SU-DHL-6 (cell line): ENCODE data around the gene C20orf204.

Experiments used
- H2AFZ ChIP-seq: fragments of 200-600 bp; sonication (generic); 2 replicates; pipeline ENCODE4 v1.6.1; 2014; ENCODE audit warnings: low read depth, mild to moderate bottlenecking, moderate library complexity, mixed read lengths, antibody characterized with exemption, low read length; ENCODE audit not compliant: severe bottlenecking
- H3F3A ChIP-seq: fragments of 200-600 bp; shearing (Covaris generic); 2 replicates; pipeline ENCODE4 v1.6.0; 2016; ENCODE audit warnings: antibody characterized with exemption, mild to moderate bottlenecking; ENCODE audit not compliant: insufficient read depth
- H3K27ac ChIP-seq: fragments of 200-600 bp; sonication (generic); 2 replicates; pipeline ENCODE4 v1.5.1; 2016; ENCODE audit warnings: low read depth, mild to moderate bottlenecking, low read length, moderate library complexity, mixed read lengths
- H3K27me3 ChIP-seq: fragments of 200-600 bp; sonication (generic), shearing (Covaris generic); 2 replicates; pipeline ENCODE4 v1.6.0; 2014; ENCODE audit warnings: mild to moderate bottlenecking, low read length
- H3K36me3 ChIP-seq: fragments of 200-600 bp; sonication (generic); 2 replicates; pipeline ENCODE4 v1.6.1; 2014; ENCODE audit warnings: mild to moderate bottlenecking, low read length, mixed read lengths
- H3K4me2 ChIP-seq: fragments of 300-600, 200-600 bp; shearing (Covaris generic), sonication (generic); 2 replicates; pipeline ENCODE4 v1.6.0; 2014; ENCODE audit warnings: low read length, low read depth, mild to moderate bottlenecking; ENCODE audit not compliant: poor library complexity, severe bottlenecking
- H3K4me3 ChIP-seq: fragments of 200-600 bp; sonication (generic); 2 replicates; pipeline ENCODE4 v1.5.1; 2014; ENCODE audit warnings: antibody characterized with exemption, low read length, mild to moderate bottlenecking, mixed read lengths; ENCODE audit not compliant: insufficient read depth, poor library complexity, severe bottlenecking
- H3K79me2 ChIP-seq: fragments of 200-600 bp; sonication (generic); 2 replicates; pipeline ENCODE4 v1.6.1; 2014; ENCODE audit warnings: mild to moderate bottlenecking, low read length, moderate library complexity; ENCODE audit not compliant: insufficient read depth
- H3K9ac ChIP-seq: fragments of 200-600 bp; sonication (generic); 2 replicates; pipeline ENCODE4 v1.7.0; 2014; ENCODE audit warnings: mild to moderate bottlenecking, low read length
- H3K9me2 ChIP-seq: fragments of 200-600 bp; sonication (generic); replicated peaks from 2 replicates; pipeline ENCODE4 v1.6.1; 2014; ENCODE audit warnings: low read length; ENCODE audit not compliant: insufficient read depth
- H3K9me3 ChIP-seq: fragments of 200-600 bp; sonication (generic); 2 replicates; pipeline ENCODE4 v1.6.1; 2014; ENCODE audit warnings: low read length, mixed read lengths; ENCODE audit not compliant: insufficient read depth
- H4K20me1 ChIP-seq: fragments of 200-600 bp; sonication (generic); 2 replicates; pipeline ENCODE4 v1.6.1; 2014; ENCODE audit warnings: low read depth, mild to moderate bottlenecking, antibody characterized with exemption, low read length, moderate library complexity, mixed read lengths
- CTCF ChIP-seq: fragments of 200-600 bp; sonication (generic); IDR thresholded peaks from one replicate; pipeline ENCODE4 v1.5.1; 2017; ENCODE audit warnings: antibody characterized with exemption, mild to moderate bottlenecking, low read length, moderate library complexity; ENCODE audit not compliant: insufficient read depth, poor library complexity, severe bottlenecking
- EZH2phosphoT487 ChIP-seq: fragments of 200-600 bp; sonication (generic), shearing (Covaris generic); conservative IDR thresholded peaks from 2 replicates; pipeline ENCODE4 v1.6.1; 2018; ENCODE audit warnings: mild to moderate bottlenecking, antibody characterized with exemption, low read length, moderate library complexity, mixed read lengths

Gene C20orf204

GRCh38 chr20:64003960-64004725 is 31.8 kb upstream of the C20orf204 start:
- H3K9ac ChIP-seq = no peak overlapping the region
- no peak overlapping the region for H3K4me3 ChIP-seq
- H3K9me3 ChIP-seq = no peaks in the 10 kb centered on the region
- H3K4me2 ChIP-seq = no peak overlapping the region
- no peaks in the 10 kb centered on the region for H3K27me3 ChIP-seq
- 0 out of 2 replicates have a peak, but pooled peaks cover 7% of the 10 kb centered on the region for H3K36me3 ChIP-seq
- TF ChIP-seq CTCF (no peak), EZH2phosphoT487 (no peak)
- H2AFZ ChIP-seq = no peak overlapping the region
- no peaks in the 10 kb centered on the region for H3F3A ChIP-seq
- no peaks in the 10 kb centered on the region for H4K20me1 ChIP-seq
- no peaks in the 10 kb centered on the region for H3K79me2 ChIP-seq
- no peaks in the 10 kb centered on the region for H3K9me2 ChIP-seq
- H3K27ac ChIP-seq = no peak overlapping the region

DNA sequence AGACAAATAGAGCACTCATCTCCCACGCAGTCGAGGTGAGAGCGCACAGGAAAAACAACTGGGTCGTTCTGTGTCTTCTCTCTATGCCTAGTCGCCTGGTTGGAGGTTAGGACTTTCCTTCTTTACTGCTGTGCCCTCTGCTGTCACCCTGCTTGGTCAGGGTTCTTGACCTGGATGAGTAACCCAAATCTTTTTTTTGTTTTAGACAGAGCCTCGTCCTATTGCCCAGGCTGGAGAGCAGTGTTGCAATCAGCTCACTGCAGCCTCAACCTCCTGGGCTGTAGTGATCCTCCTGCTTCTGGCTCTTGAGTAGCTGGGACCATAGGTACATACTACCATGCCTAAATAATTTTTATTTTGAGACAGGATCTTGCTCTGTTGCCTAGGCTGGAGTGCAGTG is 30.6 kb upstream of the C20orf204 start:
- H3K79me2 ChIP-seq = no peaks in the 10 kb centered on the region
- H3K36me3 ChIP-seq = 0 out of 2 replicates have a peak, but pooled peaks cover 3% of the 10 kb centered on the region

GRCh38 chr20:64006490-64006889 is 29.5 kb upstream of the C20orf204 start:
- H3K4me3 ChIP-seq = no peak overlapping the region
- H3K79me2 ChIP-seq = no peaks in the 10 kb centered on the region
- no peak overlapping the region for H3K27ac ChIP-seq
- no peaks in the 10 kb centered on the region for H3K9me2 ChIP-seq
- 0 out of 2 replicates have a peak, but pooled peaks cover 5% of the 10 kb centered on the region for H3K36me3 ChIP-seq
- no peak overlapping the region for H2AFZ ChIP-seq
- H3K4me2 ChIP-seq = no peak overlapping the region
- no peak for TF ChIP-seq EZH2phosphoT487
- no peak for TF ChIP-seq CTCF
- H3K9me3 ChIP-seq = no peaks in the 10 kb centered on the region
- H4K20me1 ChIP-seq = no peaks in the 10 kb centered on the region
- no peaks in the 10 kb centered on the region for H3K27me3 ChIP-seq
- H3F3A ChIP-seq = peaks cover 12% of the 10 kb centered on the region; the same call in 1 of the 2 replicates
- H3K9ac ChIP-seq = no peak overlapping the region

More for the DNA sequence above, 30.6 kb upstream of the C20orf204 start:
- TF ChIP-seq EZH2phosphoT487 (no peak), CTCF (no peak)
- Histone ChIP-seq H4K20me1 (no peaks in the 10 kb centered on the region), H3K9ac (no peak overlapping the region), H2AFZ (no peak overlapping the region), H3K4me2 (no peak overlapping the region), H3K27me3 (no peaks in the 10 kb centered on the region), H3K9me3 (no peaks in the 10 kb centered on the region), H3K4me3 (no peak overlapping the region), H3K27ac (no peak overlapping the region), H3F3A (peaks cover 3% of the 10 kb centered on the region; the same call in 1 of the 2 replicates), H3K9me2 (no peaks in the 10 kb centered on the region)
